Measurements from ENCODE around the gene HOXD11. TPM values are rescaled to one million over a fixed set of nuclear protein-coding genes. Genes with fewer than 3 reads are reported as not detected.

Gene HOXD11
- total and polyA plus RNA-seq, 2 of the 13 experiments (the other 11 are each of a cell fraction or from before 2014, with no cell fraction given) = not detected

DNA sequence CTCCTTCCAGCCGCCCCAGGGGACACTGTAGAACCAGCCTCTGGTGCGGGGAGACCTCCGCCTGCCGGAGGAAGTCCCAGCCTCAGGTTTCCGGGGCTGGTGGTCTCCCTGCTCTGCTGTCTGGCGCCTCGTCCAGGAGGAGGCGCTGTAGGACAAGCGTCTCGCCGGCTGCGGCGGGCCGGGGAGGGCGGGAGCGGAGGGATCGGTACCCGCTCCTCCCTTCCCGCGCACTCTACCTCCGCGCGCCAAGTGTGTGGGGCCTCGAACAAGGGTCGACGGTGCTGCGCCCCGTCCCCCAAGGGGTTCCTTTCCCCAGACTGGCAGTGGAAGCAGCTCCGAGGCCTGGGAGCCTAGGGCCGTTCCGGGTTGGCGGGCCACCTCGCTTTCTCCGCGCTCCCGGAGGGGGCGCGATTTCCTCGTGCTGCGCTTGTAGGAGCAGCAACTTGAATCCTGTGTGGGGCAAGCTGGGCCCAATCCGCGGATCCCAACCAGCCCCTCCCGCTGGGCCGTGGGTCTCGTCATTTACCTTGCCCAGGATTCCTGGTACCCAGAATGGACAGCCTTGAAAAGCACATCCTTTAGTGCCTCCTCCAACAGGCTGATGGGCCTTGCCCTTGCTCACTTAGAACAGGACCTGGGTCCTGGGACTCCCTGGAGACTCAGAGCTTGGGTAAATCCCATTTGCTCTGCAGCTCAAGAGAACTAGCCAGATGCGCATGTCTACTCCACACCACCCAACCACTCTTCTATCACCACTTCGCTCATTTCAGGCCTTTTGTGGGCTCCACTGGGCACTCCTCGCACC lies 33.6 kb downstream of the HOXD11 start (continued):
- TF ChIP-seq RNF2 (conservative IDR thresholded peaks at IDR 0.05; ENCODE audit: low read depth) (peak; percentile 94), CENPT (CRISPR knock-in tag; IDR thresholded peaks at IDR 0.05; ENCODE audit: low read depth) (0 out of 2 replicates have a peak, but pooled peaks have one; percentile 58), ADNP (CRISPR knock-in tag; IDR thresholded peaks at IDR 0.05) (no peak), TCF12 (IDR thresholded peaks at IDR 0.05) (no peak), TCF12 (CRISPR knock-in tag; IDR thresholded peaks at IDR 0.05) (no peak), ELF4 (CRISPR knock-in tag; IDR thresholded peaks at IDR 0.05; ENCODE audit: borderline replicate concordance) (peak; percentile 54; the same call in 1 of the 2 replicates), SIN3A (IDR thresholded peaks at IDR 0.05; ENCODE audit: borderline replicate concordance, low read depth, low read length) (no peak), CCDC6 (CRISPR knock-in tag; IDR thresholded peaks at IDR 0.05) (peak; percentile 76; the same call in 1 of the 2 replicates), ZNF333 (CRISPR knock-in tag; IDR thresholded peaks at IDR 0.05; ENCODE audit: borderline replicate concordance) (no peak), MAFF (IDR thresholded peaks at IDR 0.05; ENCODE audit: low read depth, low read length) (no peak), CBX1 (IDR thresholded peaks at IDR 0.05; ENCODE audit: low read depth) (peak; percentile 67), REL (CRISPR knock-in tag; conservative IDR thresholded peaks at IDR 0.05) (no peak), ZFAT (CRISPR knock-in tag; conservative IDR thresholded peaks at IDR 0.05) (no peak), ZNF468 (CRISPR knock-in tag; IDR thresholded peaks at IDR 0.05) (0 out of 2 replicates have a peak, but pooled peaks have one; percentile 64), WIZ (CRISPR knock-in tag; IDR thresholded peaks at IDR 0.05) (peak; percentile 63; the same call in 1 of the 2 replicates), ZNF101 (CRISPR knock-in tag; IDR thresholded peaks at IDR 0.05; ENCODE audit: borderline replicate concordance, low read depth) (no peak), ZMAT3 (CRISPR knock-in tag; conservative IDR thresholded peaks at IDR 0.05) (0 out of 2 replicates have a peak, but pooled peaks have one; percentile 26), SIX4 (CRISPR knock-in tag; IDR thresholded peaks at IDR 0.05) (no peak), NFKBIZ (CRISPR knock-in tag; IDR thresholded peaks at IDR 0.05) (no peak), FOSL1 (CRISPR knock-in tag; IDR thresholded peaks at IDR 0.05; ENCODE audit: borderline replicate concordance) (no peak), ZNF329 (CRISPR knock-in tag; IDR thresholded peaks at IDR 0.05; ENCODE audit: low read depth) (peak; percentile 62; the same call in 1 of the 2 replicates)
- TF ChIP-seq, protein P1, sequence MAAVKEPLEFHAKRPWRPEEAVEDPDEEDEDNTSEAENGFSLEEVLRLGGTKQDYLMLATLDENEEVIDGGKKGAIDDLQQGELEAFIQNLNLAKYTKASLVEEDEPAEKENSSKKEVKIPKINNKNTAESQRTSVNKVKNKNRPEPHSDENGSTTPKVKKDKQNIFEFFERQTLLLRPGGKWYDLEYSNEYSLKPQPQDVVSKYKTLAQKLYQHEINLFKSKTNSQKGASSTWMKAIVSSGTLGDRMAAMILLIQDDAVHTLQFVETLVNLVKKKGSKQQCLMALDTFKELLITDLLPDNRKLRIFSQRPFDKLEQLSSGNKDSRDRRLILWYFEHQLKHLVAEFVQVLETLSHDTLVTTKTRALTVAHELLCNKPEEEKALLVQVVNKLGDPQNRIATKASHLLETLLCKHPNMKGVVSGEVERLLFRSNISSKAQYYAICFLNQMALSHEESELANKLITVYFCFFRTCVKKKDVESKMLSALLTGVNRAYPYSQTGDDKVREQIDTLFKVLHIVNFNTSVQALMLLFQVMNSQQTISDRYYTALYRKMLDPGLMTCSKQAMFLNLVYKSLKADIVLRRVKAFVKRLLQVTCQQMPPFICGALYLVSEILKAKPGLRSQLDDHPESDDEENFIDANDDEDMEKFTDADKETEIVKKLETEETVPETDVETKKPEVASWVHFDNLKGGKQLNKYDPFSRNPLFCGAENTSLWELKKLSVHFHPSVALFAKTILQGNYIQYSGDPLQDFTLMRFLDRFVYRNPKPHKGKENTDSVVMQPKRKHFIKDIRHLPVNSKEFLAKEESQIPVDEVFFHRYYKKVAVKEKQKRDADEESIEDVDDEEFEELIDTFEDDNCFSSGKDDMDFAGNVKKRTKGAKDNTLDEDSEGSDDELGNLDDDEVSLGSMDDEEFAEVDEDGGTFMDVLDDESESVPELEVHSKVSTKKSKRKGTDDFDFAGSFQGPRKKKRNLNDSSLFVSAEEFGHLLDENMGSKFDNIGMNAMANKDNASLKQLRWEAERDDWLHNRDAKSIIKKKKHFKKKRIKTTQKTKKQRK (IDR thresholded peaks at IDR 0.05; ENCODE audit: low read length) = no peak
- TF ChIP-seq, protein P2, sequence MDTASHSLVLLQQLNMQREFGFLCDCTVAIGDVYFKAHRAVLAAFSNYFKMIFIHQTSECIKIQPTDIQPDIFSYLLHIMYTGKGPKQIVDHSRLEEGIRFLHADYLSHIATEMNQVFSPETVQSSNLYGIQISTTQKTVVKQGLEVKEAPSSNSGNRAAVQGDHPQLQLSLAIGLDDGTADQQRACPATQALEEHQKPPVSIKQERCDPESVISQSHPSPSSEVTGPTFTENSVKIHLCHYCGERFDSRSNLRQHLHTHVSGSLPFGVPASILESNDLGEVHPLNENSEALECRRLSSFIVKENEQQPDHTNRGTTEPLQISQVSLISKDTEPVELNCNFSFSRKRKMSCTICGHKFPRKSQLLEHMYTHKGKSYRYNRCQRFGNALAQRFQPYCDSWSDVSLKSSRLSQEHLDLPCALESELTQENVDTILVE (CRISPR knock-in tag; IDR thresholded peaks at IDR 0.05) = 0 out of 2 replicates have a peak, but pooled peaks have one; percentile 36
- TF ChIP-seq, protein P3, sequence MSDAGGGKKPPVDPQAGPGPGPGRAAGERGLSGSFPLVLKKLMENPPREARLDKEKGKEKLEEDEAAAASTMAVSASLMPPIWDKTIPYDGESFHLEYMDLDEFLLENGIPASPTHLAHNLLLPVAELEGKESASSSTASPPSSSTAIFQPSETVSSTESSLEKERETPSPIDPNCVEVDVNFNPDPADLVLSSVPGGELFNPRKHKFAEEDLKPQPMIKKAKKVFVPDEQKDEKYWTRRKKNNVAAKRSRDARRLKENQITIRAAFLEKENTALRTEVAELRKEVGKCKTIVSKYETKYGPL (CRISPR knock-in tag; IDR thresholded peaks at IDR 0.05) = no peak
